ENCODE results near the gene TMEM116.

The TMEM116 gene

GRCh38 chr12:111943929-111944328, 69.0 kb downstream of the TMEM116 start:
- TF ChIP-seq CTCF (IDR thresholded peaks at IDR 0.05): no peak
- TF ChIP-seq ZFX (IDR thresholded peaks at IDR 0.05; ENCODE audit: borderline replicate concordance): no peak
- no peak overlapping the region for H3K27ac ChIP-seq

GRCh38 chr12:111942557-111942956, 70.4 kb downstream of the TMEM116 start:
- no peak overlapping the region for H3K27ac ChIP-seq
- TF ChIP-seq CTCF (IDR thresholded peaks at IDR 0.05): no peak
- TF ChIP-seq ZFX (IDR thresholded peaks at IDR 0.05; ENCODE audit: borderline replicate concordance): no peak

GRCh38 chr12:111937429-111937828, 75.5 kb downstream of the TMEM116 start:
- TF ChIP-seq ZFX (IDR thresholded peaks at IDR 0.05; ENCODE audit: borderline replicate concordance): no peak
- no peak for TF ChIP-seq CTCF (IDR thresholded peaks at IDR 0.05)
- no peak overlapping the region for H3K27ac ChIP-seq

GRCh38 chr12:111936869-111937268, 76.1 kb downstream of the TMEM116 start:
- H3K27ac ChIP-seq: no peak overlapping the region
- no peak for TF ChIP-seq CTCF (IDR thresholded peaks at IDR 0.05)
- no peak for TF ChIP-seq ZFX (IDR thresholded peaks at IDR 0.05; ENCODE audit: borderline replicate concordance)

GRCh38 chr12:111932241-111932640, 80.7 kb downstream of the TMEM116 start:
- no peak for TF ChIP-seq ZFX (IDR thresholded peaks at IDR 0.05; ENCODE audit: borderline replicate concordance)
- no peak for TF ChIP-seq CTCF (IDR thresholded peaks at IDR 0.05)
- no peak overlapping the region for H3K27ac ChIP-seq

GRCh38 chr12:111927346-111927745, 85.6 kb downstream of the TMEM116 start:
- no peak overlapping the region for H3K27ac ChIP-seq
- TF ChIP-seq ZFX (IDR thresholded peaks at IDR 0.05; ENCODE audit: borderline replicate concordance): no peak
- TF ChIP-seq CTCF (IDR thresholded peaks at IDR 0.05): no peak

- H3K27ac ChIP-seq: no peak overlapping the region
- TF ChIP-seq CTCF (IDR thresholded peaks at IDR 0.05) (no peak), ZFX (IDR thresholded peaks at IDR 0.05; ENCODE audit: borderline replicate concordance) (no peak)
These were observed 86.3 kb downstream of the TMEM116 start for GRCh38 chr12:111926631-111927030.

All from 22Rv1 (cell line).